ENCODE data around the gene SPDYA. TPM values are rescaled to one million over a fixed set of nuclear protein-coding genes. Genes with fewer than 3 reads are reported as not detected.

SPDYA gene
- polyA plus RNA-seq, 2 of the 4 experiments (the other 2 are of a cell fraction), result 0.14 to 0.49 TPM

- ChIA-PET POLR2A (interaction anchor here (1.0 kb wide), 1 partner anchor 36 kb away, joined by 3 read pairs; the partner anchor contains the start of gene TRMT61B), CTCF (interaction anchor here (1.6 kb wide), 1 partner anchor 12 kb away, joined by 6 read pairs; no protein-coding TSS in a partner anchor)
- TF ChIP-seq MAX (IDR thresholded peaks at IDR 0.05) (no peak), MAZ (IDR thresholded peaks at IDR 0.05; ENCODE audit: borderline replicate concordance, low read depth, low read length) (no peak), POLR2AphosphoS2 (conservative IDR thresholded peaks at IDR 0.05; ENCODE audit: low read length) (no peak), BCL3 (IDR thresholded peaks at IDR 0.05) (no peak), ZNF302 (CRISPR knock-in tag; IDR thresholded peaks at IDR 0.05) (no peak), RARB (CRISPR knock-in tag; IDR thresholded peaks at IDR 0.05) (no peak), HOXA7 (CRISPR knock-in tag; IDR thresholded peaks at IDR 0.05) (no peak), HES2 (IDR thresholded peaks at IDR 0.05) (no peak), FOSB (CRISPR knock-in tag; IDR thresholded peaks at IDR 0.05) (no peak)
- WGBS (ENCODE audit: missing lambda C conversion rate), result 86% methylated on average over 2 of the region's 2 CpGs
- no peak overlapping the region for H3K4me3 ChIP-seq
- FAIRE-seq (no peak), DNase-seq (ENCODE audit: low read depth in 1 of 2, low spot score in 1 of 2) (no peak), ATAC-seq (no peak)
- H3K4me1 ChIP-seq, result no peaks in the 10 kb centered on the region
- H3K9me3 ChIP-seq, result no peaks in the 10 kb centered on the region
- no peak overlapping the region for H3K27ac ChIP-seq
- H3K4me2 ChIP-seq, result no peak overlapping the region
Observed at GRCh38 chr2:28833740-28834470, 23.3 kb downstream of the SPDYA start.

GRCh38 chr2:28835781-28836180 is 25.1 kb downstream of the SPDYA start:
- TF ChIP-seq MAZ (IDR thresholded peaks at IDR 0.05; ENCODE audit: borderline replicate concordance, low read depth, low read length) (no peak), NPAS2 (CRISPR knock-in tag; IDR thresholded peaks at IDR 0.05; ENCODE audit: borderline replicate concordance) (no peak), SMC3 (IDR thresholded peaks at IDR 0.05) (no peak), TFCP2L1 (CRISPR knock-in tag; IDR thresholded peaks at IDR 0.05) (no peak), BCL3 (IDR thresholded peaks at IDR 0.05) (no peak), NFE2L2 (conservative IDR thresholded peaks at IDR 0.05; ENCODE audit: low read length) (no peak), PBX3 (IDR thresholded peaks at IDR 0.05) (no peak), KDM5A (IDR thresholded peaks at IDR 0.05) (no peak), FOSB (CRISPR knock-in tag; IDR thresholded peaks at IDR 0.05) (no peak), CEBPB (IDR thresholded peaks at IDR 0.05) (no peak)
- DNase-seq (ENCODE audit: low read depth in 1 of 2, low spot score in 1 of 2) (no peak), FAIRE-seq (no peak), ATAC-seq (no peak)
- Histone ChIP-seq H3K4me2 (no peak overlapping the region), H3K4me1 (no peaks in the 10 kb centered on the region), H3K4me3 (no peak overlapping the region), H3K9me3 (no peaks in the 10 kb centered on the region), H3K27ac (no peak overlapping the region)
- WGBS (ENCODE audit: missing lambda C conversion rate), result 48% methylated on average over 2 of the region's 2 CpGs
- ChIA-PET POLR2A (no interaction called here), CTCF (interaction anchor here (1.0 to 1.7 kb wide), 5 partner anchors 10 to 269 kb away, joined by 3 to 5 read pairs (median 4); no protein-coding TSS in a partner anchor)

GRCh38 chr2:28838971-28839370 is 28.3 kb downstream of the SPDYA start:
- POLR2A ChIA-PET, result no interaction called here
- Histone ChIP-seq H3K4me2 (no peak overlapping the region), H3K9me3 (no peaks in the 10 kb centered on the region), H3K4me3 (no peak overlapping the region), H3K27ac (no peak overlapping the region), H3K4me1 (no peaks in the 10 kb centered on the region)
- CTCF ChIA-PET, result interaction anchor here (0.6 to 2.5 kb wide), 5 partner anchors 12 to 272 kb away, joined by 3 to 8 read pairs (median 5); no protein-coding TSS in a partner anchor
- DNase-seq (ENCODE audit: low read depth in 1 of 2, low spot score in 1 of 2) (no peak), ATAC-seq (no peak), FAIRE-seq (peak; percentile 68)
- 85% methylated on average over 2 of the region's 2 CpGs for WGBS (ENCODE audit: missing lambda C conversion rate)
- no peak for TF ChIP-seq ZC3H11A (IDR thresholded peaks at IDR 0.05)
- no peak for TF ChIP-seq NFE2L2 (conservative IDR thresholded peaks at IDR 0.05; ENCODE audit: low read length)
- no peak for TF ChIP-seq ZFP36 (IDR thresholded peaks at IDR 0.05; ENCODE audit: borderline replicate concordance, partially characterized antibody)
- no peak for TF ChIP-seq POLR2A (IDR thresholded peaks at IDR 0.05; ENCODE audit: low read length)
- TF ChIP-seq CBX8 (IDR thresholded peaks at IDR 0.05), result no peak
- no peak for TF ChIP-seq MAZ (IDR thresholded peaks at IDR 0.05; ENCODE audit: borderline replicate concordance, low read depth, low read length)
- TF ChIP-seq BCL3 (IDR thresholded peaks at IDR 0.05), result no peak
- TF ChIP-seq TP53 (CRISPR knock-in tag; IDR thresholded peaks at IDR 0.05), result no peak
- no peak for TF ChIP-seq RAD21 (conservative IDR thresholded peaks at IDR 0.05 in 1 of 2, IDR thresholded peaks at IDR 0.05 in 1 of 2)
- TF ChIP-seq CBX2 (IDR thresholded peaks at IDR 0.05; ENCODE audit: borderline replicate concordance, low read depth), result no peak
- TF ChIP-seq RCOR1 (IDR thresholded peaks at IDR 0.05; ENCODE audit: low read depth, low read length), result no peak
- TF ChIP-seq ATOH8 (CRISPR knock-in tag; IDR thresholded peaks at IDR 0.05; ENCODE audit: low read depth), result no peak
- TF ChIP-seq HES2 (IDR thresholded peaks at IDR 0.05), result no peak
- TF ChIP-seq EHMT2 (IDR thresholded peaks at IDR 0.05; ENCODE audit: low read depth), result no peak

Measured in A549 (cell line).